MM.1S (cell line): Measurements from ENCODE around the gene GSTA1.
"Not testable (repeated sequence)": the region's sequence is repeated elsewhere in the genome, so short reads cannot be mapped to it uniquely, and the experiment has no call there.

Source experiments
- DNase-seq: peaks from one replicate; pipeline ENCODE4 v3.0.0-alpha.2; 2015
- H2AFZ ChIP-seq: fragments of 300-600 bp; sonication (generic); 2 replicates; pipeline ENCODE4 v1.6.0; 2016; ENCODE audit warnings: antibody characterized with exemption, low read length
- H3F3A ChIP-seq: fragments of 300-600 bp; sonication (generic); 2 replicates; pipeline ENCODE4 v1.6.1; 2016; ENCODE audit warnings: mild to moderate bottlenecking, antibody characterized with exemption, low read length, moderate library complexity, mixed read lengths; ENCODE audit not compliant: insufficient read depth
- H3K27ac ChIP-seq: fragments of 300-600 bp; sonication (generic); 2 replicates; pipeline ENCODE4 v1.5.1; 2016; ENCODE audit warnings: mild to moderate bottlenecking, low read length
- H3K27me3 ChIP-seq: fragments of 300-600 bp; sonication (generic); replicated peaks from 2 replicates; pipeline ENCODE4 v1.6.0; 2016; ENCODE audit warnings: low read length; ENCODE audit not compliant: insufficient read depth
- H3K36me3 ChIP-seq: fragments of 300-600 bp; sonication (generic); replicated peaks from 2 replicates; pipeline ENCODE4 v1.6.1; 2016; ENCODE audit warnings: mild to moderate bottlenecking, low read length, mixed read lengths; ENCODE audit not compliant: insufficient read depth
- H3K4me1 ChIP-seq: fragments of 300-600 bp; sonication (generic); 2 replicates; pipeline ENCODE4 v1.6.1; 2016; ENCODE audit warnings: low read length, mixed read lengths
- H3K4me2 ChIP-seq: fragments of 300-600 bp; sonication (generic); 2 replicates; pipeline ENCODE4 v1.6.0; 2016; ENCODE audit warnings: low read depth, low read length
- H3K4me3 ChIP-seq: fragments of 300-600 bp; sonication (generic); 2 replicates; pipeline ENCODE4 v1.5.1; 2016; ENCODE audit warnings: low read length, mixed read lengths
- H3K79me2 ChIP-seq: fragments of 300-600 bp; sonication (generic); 2 replicates; pipeline ENCODE4 v1.6.1; 2016; ENCODE audit warnings: mixed run types, low read length, mixed read lengths
- H3K9ac ChIP-seq: fragments of 300-600 bp; sonication (generic); 2 replicates; pipeline ENCODE4 v1.6.1; 2016; ENCODE audit warnings: low read length, mixed read lengths
- H3K9me2 ChIP-seq: fragments of 300-600 bp; sonication (generic); replicated peaks from 2 replicates; pipeline ENCODE4 v1.6.1; 2016; ENCODE audit warnings: mild to moderate bottlenecking, low read length, mixed read lengths; ENCODE audit not compliant: insufficient read depth
- H3K9me3 ChIP-seq: fragments of 300-600 bp; sonication (generic); replicated peaks from 2 replicates; pipeline ENCODE4 v1.6.1; 2016; ENCODE audit warnings: mild to moderate bottlenecking, low read length, mixed read lengths; ENCODE audit not compliant: insufficient read depth
- H4K20me1 ChIP-seq: fragments of 300-600 bp; sonication (generic); 2 replicates; pipeline ENCODE4 v1.6.1; 2016; ENCODE audit warnings: mild to moderate bottlenecking, low read length, moderate library complexity, mixed read lengths; ENCODE audit not compliant: insufficient read depth
- EZH2 ChIP-seq: fragments of 300-600 bp; sonication (generic); optimal IDR thresholded peaks from 2 replicates; pipeline ENCODE3; 2017; ENCODE audit warnings: low read depth, mild to moderate bottlenecking, antibody characterized with exemption, low read length, mixed read lengths
- EZH2phosphoT487 ChIP-seq: fragments of 300-600 bp; sonication (generic); IDR thresholded peaks from 2 replicates; pipeline ENCODE4 v1.6.1; 2018; ENCODE audit warnings: antibody characterized with exemption, low read length
- TF ChIP-seq, protein P1 (sequence below): fragments of 300-600 bp; sonication (generic); IDR thresholded peaks from 2 replicates; pipeline ENCODE4 v1.5.1; 2016; ENCODE audit warnings: antibody characterized with exemption, low read length, mixed read lengths

The GSTA1 gene

DNA sequence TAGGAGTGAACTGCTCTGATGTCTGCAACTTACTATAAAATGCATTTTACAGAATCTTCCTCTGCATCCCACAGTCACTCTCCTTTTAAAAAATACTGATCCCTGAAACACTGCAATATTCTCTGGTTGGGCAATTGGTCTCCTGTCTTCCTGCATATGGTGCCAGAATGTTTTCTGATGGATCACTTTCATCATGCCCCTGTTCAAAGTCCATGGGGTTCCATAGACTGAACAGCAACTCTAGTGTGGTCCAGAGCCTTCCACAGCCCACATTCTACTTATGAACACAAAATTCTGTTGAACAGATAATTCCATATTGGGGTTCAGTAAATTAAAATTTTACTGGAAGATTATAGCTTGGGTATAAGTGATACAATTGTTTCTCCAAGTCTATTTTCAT lies 51.3 kb downstream of the GSTA1 start:
- Histone ChIP-seq H3K4me2 (no peak overlapping the region), H3K9me2 (no peaks in the 10 kb centered on the region), H3K9me3 (no peaks in the 10 kb centered on the region), H3K27ac (no peak overlapping the region), H3K4me3 (no peak overlapping the region), H4K20me1 (no peaks in the 10 kb centered on the region), H3K9ac (no peak overlapping the region), H3K4me1 (no peaks in the 10 kb centered on the region), H3K79me2 (no peaks in the 10 kb centered on the region), H3K36me3 (no peaks in the 10 kb centered on the region), H3F3A (no peaks in the 10 kb centered on the region), H2AFZ (no peak overlapping the region), H3K27me3 (no peaks in the 10 kb centered on the region)
- no peak for TF ChIP-seq EZH2
- TF ChIP-seq, protein P1, sequence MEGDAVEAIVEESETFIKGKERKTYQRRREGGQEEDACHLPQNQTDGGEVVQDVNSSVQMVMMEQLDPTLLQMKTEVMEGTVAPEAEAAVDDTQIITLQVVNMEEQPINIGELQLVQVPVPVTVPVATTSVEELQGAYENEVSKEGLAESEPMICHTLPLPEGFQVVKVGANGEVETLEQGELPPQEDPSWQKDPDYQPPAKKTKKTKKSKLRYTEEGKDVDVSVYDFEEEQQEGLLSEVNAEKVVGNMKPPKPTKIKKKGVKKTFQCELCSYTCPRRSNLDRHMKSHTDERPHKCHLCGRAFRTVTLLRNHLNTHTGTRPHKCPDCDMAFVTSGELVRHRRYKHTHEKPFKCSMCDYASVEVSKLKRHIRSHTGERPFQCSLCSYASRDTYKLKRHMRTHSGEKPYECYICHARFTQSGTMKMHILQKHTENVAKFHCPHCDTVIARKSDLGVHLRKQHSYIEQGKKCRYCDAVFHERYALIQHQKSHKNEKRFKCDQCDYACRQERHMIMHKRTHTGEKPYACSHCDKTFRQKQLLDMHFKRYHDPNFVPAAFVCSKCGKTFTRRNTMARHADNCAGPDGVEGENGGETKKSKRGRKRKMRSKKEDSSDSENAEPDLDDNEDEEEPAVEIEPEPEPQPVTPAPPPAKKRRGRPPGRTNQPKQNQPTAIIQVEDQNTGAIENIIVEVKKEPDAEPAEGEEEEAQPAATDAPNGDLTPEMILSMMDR, result no peak
- TF ChIP-seq EZH2phosphoT487, result no peak
- no peak for DNase-seq

DNA sequence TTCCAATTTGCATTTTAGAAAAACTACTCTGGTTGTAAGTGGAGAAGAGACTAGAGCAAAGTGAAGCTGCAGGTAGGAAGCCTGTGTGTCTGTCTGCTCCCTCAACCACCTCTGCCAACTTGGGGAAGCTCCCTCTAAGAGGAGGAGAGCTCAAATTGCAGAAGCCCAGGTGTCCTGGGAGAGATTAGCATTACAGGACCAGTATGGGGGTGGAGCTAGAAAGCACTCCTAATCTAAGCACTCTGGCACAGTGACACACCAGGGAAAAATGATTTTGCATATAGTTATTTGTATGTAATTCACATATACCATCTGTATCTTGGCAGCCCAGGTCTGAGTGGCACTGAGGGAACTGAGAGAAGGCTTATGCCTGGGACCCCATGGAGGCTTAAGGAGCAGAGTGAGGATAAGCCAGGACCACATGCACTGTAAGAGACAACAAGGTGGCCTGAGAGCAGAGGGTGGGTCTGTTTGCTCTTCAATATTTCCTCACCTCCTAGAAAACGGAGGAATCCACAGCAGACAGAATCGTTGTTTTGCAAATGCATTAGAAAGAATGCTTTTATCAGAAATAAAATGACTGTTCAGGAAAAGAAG lies 54.0 kb downstream of the GSTA1 start:
- Histone ChIP-seq H3K79me2 (no peaks in the 10 kb centered on the region), H3K4me2 (no peak overlapping the region), H3F3A (no peaks in the 10 kb centered on the region), H3K9me2 (no peaks in the 10 kb centered on the region), H2AFZ (no peak overlapping the region), H3K4me1 (no peaks in the 10 kb centered on the region), H3K9me3 (no peaks in the 10 kb centered on the region), H3K9ac (no peak overlapping the region), H4K20me1 (no peaks in the 10 kb centered on the region), H3K27ac (no peak overlapping the region), H3K4me3 (no peak overlapping the region), H3K27me3 (no peaks in the 10 kb centered on the region), H3K36me3 (no peaks in the 10 kb centered on the region)
- TF ChIP-seq EZH2phosphoT487 (no peak), EZH2 (no peak)
- TF ChIP-seq, protein P1, result no peak
- no peak for DNase-seq

DNA sequence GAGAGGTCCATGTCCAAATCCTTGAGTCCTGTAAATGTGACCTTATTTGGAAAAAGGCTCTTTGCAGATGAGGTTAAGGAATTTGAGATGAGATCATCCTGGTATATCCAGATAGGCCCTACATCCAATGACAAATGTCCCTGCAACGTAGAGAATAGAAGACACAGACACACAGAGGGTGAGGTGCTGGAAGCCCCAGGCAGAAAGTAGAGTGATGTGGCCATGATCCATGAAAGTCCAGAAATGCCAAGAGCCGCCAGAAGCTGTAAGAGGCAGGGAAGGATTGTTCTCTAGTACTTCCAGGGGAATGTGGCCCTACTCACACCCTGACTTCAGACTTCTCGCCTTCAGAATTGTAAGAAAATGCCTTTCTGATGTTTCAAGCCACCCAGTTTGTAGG lies 56.3 kb downstream of the GSTA1 start:
- not testable (repeated sequence) for H3F3A ChIP-seq, H3K9me2 ChIP-seq, H3K27ac ChIP-seq, H3K36me3 ChIP-seq, H4K20me1 ChIP-seq, H3K9me3 ChIP-seq, DNase-seq, H3K27me3 ChIP-seq, H3K4me1 ChIP-seq, H3K4me3 ChIP-seq, H2AFZ ChIP-seq, H3K9ac ChIP-seq, H3K4me2 ChIP-seq, H3K79me2 ChIP-seq

DNA sequence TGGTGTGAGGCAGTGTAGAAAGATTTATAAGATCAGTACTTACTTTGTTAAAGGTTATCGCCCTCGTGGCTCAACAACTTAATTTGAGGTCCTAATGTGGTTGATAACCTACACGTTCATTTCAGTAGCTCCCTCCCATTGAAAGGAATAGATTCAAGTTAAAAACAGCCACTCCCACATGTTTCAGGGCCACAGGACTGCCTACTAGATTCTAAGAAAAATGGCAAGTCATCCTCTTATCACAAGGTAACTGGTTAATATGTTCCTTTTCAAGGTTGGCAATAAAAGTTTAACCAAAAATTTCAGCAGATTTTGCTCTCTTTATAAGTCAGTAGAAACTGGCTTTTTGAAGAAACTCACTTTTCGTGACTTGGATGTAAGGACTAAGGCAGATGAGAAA lies 57.4 kb downstream of the GSTA1 start:
- H3K9me3 ChIP-seq, result no peaks in the 10 kb centered on the region
- DNase-seq, result no peak
- H3K4me1 ChIP-seq, result no peaks in the 10 kb centered on the region
- H3K36me3 ChIP-seq, result no peaks in the 10 kb centered on the region
- H4K20me1 ChIP-seq, result no peaks in the 10 kb centered on the region
- H2AFZ ChIP-seq, result no peak overlapping the region
- no peaks in the 10 kb centered on the region for H3F3A ChIP-seq
- no peak overlapping the region for H3K9ac ChIP-seq
- no peak overlapping the region for H3K4me3 ChIP-seq
- H3K27ac ChIP-seq, result no peak overlapping the region
- no peak for TF ChIP-seq EZH2phosphoT487
- TF ChIP-seq EZH2, result no peak
- TF ChIP-seq, protein P1, result no peak
- H3K27me3 ChIP-seq, result no peaks in the 10 kb centered on the region
- H3K9me2 ChIP-seq, result no peaks in the 10 kb centered on the region
- H3K79me2 ChIP-seq, result no peaks in the 10 kb centered on the region
- no peak overlapping the region for H3K4me2 ChIP-seq
